ENCODE measurements around the gene WDR62.

GRCh38 chr19:36152019-36152351 lies 97.3 kb downstream of the WDR62 start:
- TF ChIP-seq, protein P1, sequence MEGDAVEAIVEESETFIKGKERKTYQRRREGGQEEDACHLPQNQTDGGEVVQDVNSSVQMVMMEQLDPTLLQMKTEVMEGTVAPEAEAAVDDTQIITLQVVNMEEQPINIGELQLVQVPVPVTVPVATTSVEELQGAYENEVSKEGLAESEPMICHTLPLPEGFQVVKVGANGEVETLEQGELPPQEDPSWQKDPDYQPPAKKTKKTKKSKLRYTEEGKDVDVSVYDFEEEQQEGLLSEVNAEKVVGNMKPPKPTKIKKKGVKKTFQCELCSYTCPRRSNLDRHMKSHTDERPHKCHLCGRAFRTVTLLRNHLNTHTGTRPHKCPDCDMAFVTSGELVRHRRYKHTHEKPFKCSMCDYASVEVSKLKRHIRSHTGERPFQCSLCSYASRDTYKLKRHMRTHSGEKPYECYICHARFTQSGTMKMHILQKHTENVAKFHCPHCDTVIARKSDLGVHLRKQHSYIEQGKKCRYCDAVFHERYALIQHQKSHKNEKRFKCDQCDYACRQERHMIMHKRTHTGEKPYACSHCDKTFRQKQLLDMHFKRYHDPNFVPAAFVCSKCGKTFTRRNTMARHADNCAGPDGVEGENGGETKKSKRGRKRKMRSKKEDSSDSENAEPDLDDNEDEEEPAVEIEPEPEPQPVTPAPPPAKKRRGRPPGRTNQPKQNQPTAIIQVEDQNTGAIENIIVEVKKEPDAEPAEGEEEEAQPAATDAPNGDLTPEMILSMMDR (IDR thresholded peaks at IDR 0.05; ENCODE audit: poor library complexity, severe bottlenecking): no peak
- TF ChIP-seq POLR2AphosphoS5 (IDR thresholded peaks at IDR 0.05) (no peak), EZH2 (IDR thresholded peaks at IDR 0.05; ENCODE audit: borderline replicate concordance, insufficient read depth, low read length, poor library complexity, severe bottlenecking) (no peak), SMC3 (conservative IDR thresholded peaks at IDR 0.05; ENCODE audit: poor library complexity) (no peak), EP300 (conservative IDR thresholded peaks at IDR 0.05; ENCODE audit: poor library complexity, severe bottlenecking) (no peak), TAF1 (IDR thresholded peaks at IDR 0.05; ENCODE audit: low read depth) (no peak), RAD21 (conservative IDR thresholded peaks at IDR 0.05) (no peak), MXI1 (conservative IDR thresholded peaks at IDR 0.05; ENCODE audit: poor library complexity, severe bottlenecking) (no peak)
- TF ChIP-seq, protein P2, sequence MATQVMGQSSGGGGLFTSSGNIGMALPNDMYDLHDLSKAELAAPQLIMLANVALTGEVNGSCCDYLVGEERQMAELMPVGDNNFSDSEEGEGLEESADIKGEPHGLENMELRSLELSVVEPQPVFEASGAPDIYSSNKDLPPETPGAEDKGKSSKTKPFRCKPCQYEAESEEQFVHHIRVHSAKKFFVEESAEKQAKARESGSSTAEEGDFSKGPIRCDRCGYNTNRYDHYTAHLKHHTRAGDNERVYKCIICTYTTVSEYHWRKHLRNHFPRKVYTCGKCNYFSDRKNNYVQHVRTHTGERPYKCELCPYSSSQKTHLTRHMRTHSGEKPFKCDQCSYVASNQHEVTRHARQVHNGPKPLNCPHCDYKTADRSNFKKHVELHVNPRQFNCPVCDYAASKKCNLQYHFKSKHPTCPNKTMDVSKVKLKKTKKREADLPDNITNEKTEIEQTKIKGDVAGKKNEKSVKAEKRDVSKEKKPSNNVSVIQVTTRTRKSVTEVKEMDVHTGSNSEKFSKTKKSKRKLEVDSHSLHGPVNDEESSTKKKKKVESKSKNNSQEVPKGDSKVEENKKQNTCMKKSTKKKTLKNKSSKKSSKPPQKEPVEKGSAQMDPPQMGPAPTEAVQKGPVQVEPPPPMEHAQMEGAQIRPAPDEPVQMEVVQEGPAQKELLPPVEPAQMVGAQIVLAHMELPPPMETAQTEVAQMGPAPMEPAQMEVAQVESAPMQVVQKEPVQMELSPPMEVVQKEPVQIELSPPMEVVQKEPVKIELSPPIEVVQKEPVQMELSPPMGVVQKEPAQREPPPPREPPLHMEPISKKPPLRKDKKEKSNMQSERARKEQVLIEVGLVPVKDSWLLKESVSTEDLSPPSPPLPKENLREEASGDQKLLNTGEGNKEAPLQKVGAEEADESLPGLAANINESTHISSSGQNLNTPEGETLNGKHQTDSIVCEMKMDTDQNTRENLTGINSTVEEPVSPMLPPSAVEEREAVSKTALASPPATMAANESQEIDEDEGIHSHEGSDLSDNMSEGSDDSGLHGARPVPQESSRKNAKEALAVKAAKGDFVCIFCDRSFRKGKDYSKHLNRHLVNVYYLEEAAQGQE (IDR thresholded peaks at IDR 0.05; ENCODE audit: borderline replicate concordance): no peak

Data from neural cell (in vitro differentiated cells).